Transverse colon (tissue), 4 donors: ENCODE data around the gene TRABD. TPM values are rescaled to one million over a fixed set of nuclear protein-coding genes. Genes with fewer than 3 reads are reported as not detected.
"Not testable (repeated sequence)": the region's sequence is repeated elsewhere in the genome, so short reads cannot be mapped to it uniquely, and the experiment has no call there.

Experiments
- DNase-seq: peaks from one replicate; pipeline ENCODE4 v3.0.0-alpha.2; 2019
- H3K27ac ChIP-seq, 4 donors: fragments of 200-600 bp; sonication (generic); 2 replicates each; pipeline ENCODE4 v1.5.1; 2016 to 2018; ENCODE audit warnings: inconsistent platforms in 4 of 4
- H3K27me3 ChIP-seq: fragments of 200-600 bp; sonication (generic); 2 replicates; pipeline ENCODE4 v1.5.1; 2017; ENCODE audit warnings: inconsistent platforms
- H3K36me3 ChIP-seq, 4 donors: fragments of 200-600 bp; sonication (generic); 2 replicates each; pipeline ENCODE4 v1.5.1; 2017 to 2019; ENCODE audit warnings: inconsistent platforms in 4 of 4
- H3K4me1 ChIP-seq, 4 donors: fragments of 200-600 bp; sonication (generic); 2 replicates each; pipeline ENCODE4 v1.5.1; 2017 to 2020; ENCODE audit warnings: inconsistent platforms in 4 of 4
- H3K4me3 ChIP-seq, 4 donors: fragments of 200-600 bp; sonication (generic); 1 replicate in 1 of 4; 2 replicates in 3 of 4; pipeline versions ENCODE4 v1.5.1 to v1.6.1; 2017 to 2019; ENCODE audit warnings: inconsistent platforms in 4 of 4
- H3K9me3 ChIP-seq, 2 donors: fragments of 200-600 bp; sonication (generic); 2 replicates each; pipeline ENCODE4 v1.5.1; 2017 to 2019; ENCODE audit warnings: inconsistent platforms in 2 of 2
- CTCF ChIP-seq, 5 experiments: fragments of 200-600 bp in 3 of 5; fragments of 450-650 bp in 2 of 5; sonication (generic) in 3 of 5; IDR thresholded peaks; 1 replicate in 2 of 5; 2 replicates in 3 of 5; pipeline ENCODE4 v1.5.1; 2016 to 2017; ENCODE audit warnings: antibody characterized with exemption in 5 of 5, inconsistent platforms in 3 of 5, mild to moderate bottlenecking in 2 of 5, moderate library complexity in 1 of 5
- EP300 ChIP-seq: sonication (generic); formaldehyde crosslinking; IDR thresholded peaks from one replicate; pipeline ENCODE4 v1.6.1; 2017; ENCODE audit warnings: antibody characterized with exemption, low read depth
- POLR2A ChIP-seq: fragments of 450-650 bp; IDR thresholded peaks from one replicate; pipeline ENCODE4 v1.6.1; 2016; ENCODE audit warnings: antibody characterized with exemption, mild to moderate bottlenecking, moderate library complexity
- POLR2AphosphoS5 ChIP-seq, 3 donors: sonication (generic); formaldehyde crosslinking; IDR thresholded peaks; one replicate each; pipeline ENCODE4 v1.6.1; 2016; ENCODE audit warnings: antibody characterized with exemption in 3 of 3
- WGBS, 2 donors: methylation state at CpG; one replicate each; pipeline ENCODE4 v1.1.5; 2018; ENCODE audit warnings: low coverage in 1 of 2; 5-methylcytosine and 5-hydroxymethylcytosine counted together
- in situ Hi-C, 4 donors: fragments of 200-750 bp; cut with MboI; loops; one replicate each; pipeline versions ENCODE4 v1.15.0 to v1.15.1; 2017; ENCODE audit warnings: low sequenced_read_pairs in 3 of 4, low pct_ligation_motif_present in 1 of 4, low pct_unique_long_range_greater_than_20kb in 1 of 4
- intact Hi-C: fragments of 100-400 bp; cut with DNase I; formaldehyde crosslinking; loops from one replicate; pipeline ENCODE4 v1.15.1; 2023; ENCODE audit warnings: low total_unique reads
- total RNA-seq, 4 donors: library from RNA; depleted of rRNA; stranded (reverse); fragments of >200 nt; gene quantifications; one replicate each; pipeline ENCODE4 v1.1.0, GENCODE V29; 2016

TRABD gene
- total RNA-seq, 4 donors from 2014 or later, result 40.6 to 109 (median 69.4) TPM

GRCh38 chr22:50162391-50162956, 23.2 kb upstream of the TRABD start:
- in situ Hi-C loops (no loop called here), intact Hi-C loops (no loop called here)
- H3K27ac ChIP-seq, result no peak overlapping the region
- TF ChIP-seq POLR2A (no peak), CTCF (IDR thresholded peaks at IDR 0.05) (no peak), POLR2AphosphoS5 (IDR thresholded peaks at IDR 0.05) (no peak), EP300 (no peak)
- H3K27me3 ChIP-seq, result peaks cover 2% of the 10 kb centered on the region
- WGBS, 2 donors, result 91% methylated on average over 10 of the region's 10 CpGs; no CpG with 5 or more reads in 1 of the 2 donors
- no peaks in the 10 kb centered on the region for H3K9me3 ChIP-seq
- no peaks in the 10 kb centered on the region for H3K36me3 ChIP-seq
- no peak overlapping the region for H3K4me3 ChIP-seq
- no peak for DNase-seq
- H3K4me1 ChIP-seq, result no peaks in the 10 kb centered on the region

DNA sequence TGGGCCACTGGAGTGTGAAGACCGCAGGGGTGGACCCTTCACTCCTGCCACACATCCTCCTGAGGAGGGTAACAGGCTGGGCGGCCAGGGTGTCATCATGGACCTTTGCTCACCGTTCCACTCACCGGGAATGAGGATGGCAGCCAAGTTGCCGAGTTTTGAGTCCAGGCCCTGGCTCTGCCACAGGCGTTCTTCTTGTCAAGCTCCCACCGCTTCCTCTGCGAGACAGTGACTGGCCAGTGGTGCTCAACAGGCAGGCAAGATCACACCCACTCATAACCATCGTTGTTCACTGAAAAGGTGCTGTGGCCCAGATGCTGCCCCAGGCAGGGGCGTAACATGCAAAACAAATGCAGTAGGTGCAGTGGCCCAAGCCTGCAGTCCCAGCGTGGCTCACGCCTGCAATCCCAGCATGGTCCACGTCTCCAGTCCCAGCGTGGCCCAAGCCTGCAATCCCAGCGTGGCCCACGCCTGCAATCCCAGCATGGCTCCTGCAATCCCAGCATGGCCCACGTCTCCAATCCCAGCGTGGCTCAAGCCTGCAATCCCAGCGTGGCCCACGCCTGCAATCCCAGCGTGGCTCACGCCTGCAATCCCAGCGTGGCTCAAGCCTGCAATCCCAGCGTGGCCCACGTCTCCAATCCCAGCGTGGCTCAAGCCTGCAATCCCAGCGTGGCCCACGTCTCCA, 20.1 kb upstream of the TRABD start:
- no peak for TF ChIP-seq POLR2AphosphoS5 (IDR thresholded peaks at IDR 0.05)
- TF ChIP-seq EP300, result no peak
- no peak for TF ChIP-seq POLR2A
- no peak for TF ChIP-seq CTCF (IDR thresholded peaks at IDR 0.05)
- no peaks in the 10 kb centered on the region for H3K9me3 ChIP-seq

DNA sequence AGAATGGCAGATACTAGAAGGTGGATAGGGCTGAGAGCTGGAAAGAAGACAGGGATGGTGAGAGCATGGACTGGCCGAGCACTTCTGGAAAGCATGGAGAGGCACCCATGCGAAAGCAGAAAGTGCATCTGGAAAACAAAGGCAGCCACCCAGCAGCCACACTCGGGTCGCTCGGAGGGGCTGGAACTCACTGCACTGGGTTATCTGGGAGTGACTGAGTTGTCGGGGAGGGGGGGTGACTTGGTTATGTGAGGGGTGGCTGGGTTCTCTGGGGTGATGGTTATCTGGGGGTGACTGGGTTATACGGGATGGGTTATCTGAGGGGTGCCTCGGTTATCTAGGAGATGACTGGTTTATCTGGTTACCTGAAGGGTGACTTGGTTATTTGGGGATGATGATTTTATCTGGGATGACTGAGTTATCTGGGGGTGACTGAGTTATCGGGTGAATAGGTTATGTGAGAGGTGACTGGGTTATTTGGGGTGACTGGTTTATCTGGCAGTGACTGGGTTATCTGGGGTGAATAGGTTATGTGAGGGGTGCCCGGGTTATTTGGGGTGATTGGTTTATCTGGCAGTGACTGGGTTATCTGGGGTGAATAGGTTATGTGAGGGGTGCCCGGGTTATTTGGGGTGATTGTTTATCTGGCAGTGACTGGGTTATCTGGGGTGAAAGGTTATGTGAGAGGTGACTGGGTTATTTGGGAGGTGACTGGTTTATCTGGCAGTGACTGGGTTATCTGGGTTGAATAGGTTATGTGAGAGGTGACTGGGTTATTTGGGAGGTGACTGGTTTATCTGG, 17.8 kb upstream of the TRABD start:
- WGBS, 2 donors, result 46 to 56% methylated on average over 8 to 11 of the region's 11 CpGs
- in situ Hi-C loops, result no loop called here

More for the DNA sequence above, 20.1 kb upstream of the TRABD start:
- WGBS, 2 donors, result 93% methylated on average over 28 of the region's 28 CpGs; no CpG with 5 or more reads in 1 of the 2 donors
- Histone ChIP-seq H3K36me3 (no peaks in the 10 kb centered on the region), H3K27ac (no peak overlapping the region), H3K4me3 (no peak overlapping the region), H3K27me3 (peaks cover 22% of the 10 kb centered on the region), H3K4me1 (peaks cover 0 to 8% (median 7%) of the 10 kb centered on the region in 4 donors)
- DNase-seq, result no peak
- in situ Hi-C loops (no loop called here), intact Hi-C loops (no loop called here)

GRCh38 chr22:50168490-50169180, 17.1 kb upstream of the TRABD start:
- H3K4me3 ChIP-seq, H3K36me3 ChIP-seq, DNase-seq, H3K9me3 ChIP-seq, H3K27ac ChIP-seq, intact Hi-C loops, in situ Hi-C loops: not testable (repeated sequence)
- Histone ChIP-seq H3K27me3 (peaks cover 50% of the 10 kb centered on the region), H3K4me1 (peaks cover 0 to 13% (median 11%) of the 10 kb centered on the region in 4 donors)
- WGBS, 2 donors, result 72 to 77% methylated on average over 5 of the region's 5 CpGs

More for the DNA sequence above, 17.8 kb upstream of the TRABD start:
- peaks cover 0 to 13% (median 11%) of the 10 kb centered on the region in 4 donors for H3K4me1 ChIP-seq
- no peak overlapping the region for H3K4me3 ChIP-seq
- no peak for TF ChIP-seq CTCF (IDR thresholded peaks at IDR 0.05)
- TF ChIP-seq POLR2A, result no peak
- no peak for TF ChIP-seq POLR2AphosphoS5 (IDR thresholded peaks at IDR 0.05)
- TF ChIP-seq EP300, result no peak
- intact Hi-C loops, result no loop called here
- no peak overlapping the region for H3K27ac ChIP-seq
- H3K27me3 ChIP-seq, result peaks cover 43% of the 10 kb centered on the region
- no peaks in the 10 kb centered on the region for H3K36me3 ChIP-seq
- DNase-seq, result no peak
- H3K9me3 ChIP-seq, result no peaks in the 10 kb centered on the region
